Stimulated activated CD4-positive, alpha-beta T cell treated with anti-CD3 and anti-CD28 coated beads, TNF-alpha, amount 100 ng/mL, for 24 hours (primary cell): ENCODE measurements around the gene NLRC3.

Experiments used
- DNase-seq, 3 experiments: peaks; one replicate each; pipeline ENCODE4 v3.0.0-alpha.2; 2020; ENCODE audit warnings: low read depth in 3 of 3

The NLRC3 gene

DNA sequence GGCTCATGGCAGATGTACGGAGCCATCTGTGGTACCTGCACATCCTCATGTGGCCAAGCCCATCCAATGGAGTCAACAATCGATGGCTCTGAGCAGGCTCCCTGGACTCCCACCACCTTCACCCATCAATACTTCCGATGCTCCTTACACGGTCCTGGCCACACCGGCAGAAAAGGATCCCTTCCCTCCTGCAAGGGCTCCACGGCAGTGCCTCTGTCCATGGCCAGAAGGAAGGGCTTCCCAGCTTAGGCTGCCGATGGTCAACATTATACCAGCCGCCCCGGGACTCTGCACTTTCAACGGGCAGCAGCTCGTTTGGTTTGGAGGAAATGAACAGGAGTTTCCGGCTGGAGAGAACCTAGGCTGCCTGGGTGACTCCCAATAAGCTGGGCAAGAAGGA is 21.0 kb upstream of the NLRC3 start:
- DNase-seq, result no peak

DNA sequence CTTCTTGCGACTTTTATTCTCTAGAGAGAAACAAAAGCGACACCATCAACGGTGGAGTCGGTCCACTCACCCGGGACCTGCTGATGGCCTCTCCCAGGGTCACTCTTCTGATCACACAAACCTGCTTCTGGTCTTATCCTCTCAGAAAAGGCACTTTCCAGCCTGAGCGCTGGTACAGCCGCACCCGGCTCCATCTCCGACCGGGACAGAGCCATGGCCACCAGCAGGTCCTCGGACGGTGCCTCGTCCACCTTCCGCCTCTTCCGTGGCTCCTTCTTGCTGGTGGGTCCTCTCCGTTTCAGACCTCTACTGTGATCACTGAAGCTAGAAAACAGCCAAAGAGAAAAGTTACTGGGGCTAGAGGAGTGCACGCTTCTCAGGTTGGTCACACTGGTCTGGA is 20.5 kb upstream of the NLRC3 start:
- DNase-seq, result no peak

DNA sequence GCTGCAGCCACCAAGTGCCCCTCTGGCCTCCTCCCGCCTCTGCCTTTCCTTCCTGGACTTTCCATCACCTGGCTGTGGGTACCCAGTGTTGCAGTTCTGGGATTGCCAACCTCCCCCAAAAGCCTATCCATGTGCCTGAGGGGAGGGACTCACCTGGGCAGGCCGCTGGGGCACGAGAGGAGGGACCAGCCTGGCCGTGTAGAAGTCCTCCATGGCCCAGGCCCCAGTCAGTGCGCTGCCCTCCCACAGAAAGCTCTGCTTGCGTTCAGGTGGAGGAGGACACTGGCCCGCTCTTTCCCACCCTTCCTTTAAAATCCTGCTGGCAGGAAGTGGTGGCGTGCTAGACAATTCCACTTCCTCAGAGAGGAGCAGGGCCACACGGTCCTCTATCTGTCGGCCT is 20.0 kb upstream of the NLRC3 start:
- no peak for DNase-seq

DNA sequence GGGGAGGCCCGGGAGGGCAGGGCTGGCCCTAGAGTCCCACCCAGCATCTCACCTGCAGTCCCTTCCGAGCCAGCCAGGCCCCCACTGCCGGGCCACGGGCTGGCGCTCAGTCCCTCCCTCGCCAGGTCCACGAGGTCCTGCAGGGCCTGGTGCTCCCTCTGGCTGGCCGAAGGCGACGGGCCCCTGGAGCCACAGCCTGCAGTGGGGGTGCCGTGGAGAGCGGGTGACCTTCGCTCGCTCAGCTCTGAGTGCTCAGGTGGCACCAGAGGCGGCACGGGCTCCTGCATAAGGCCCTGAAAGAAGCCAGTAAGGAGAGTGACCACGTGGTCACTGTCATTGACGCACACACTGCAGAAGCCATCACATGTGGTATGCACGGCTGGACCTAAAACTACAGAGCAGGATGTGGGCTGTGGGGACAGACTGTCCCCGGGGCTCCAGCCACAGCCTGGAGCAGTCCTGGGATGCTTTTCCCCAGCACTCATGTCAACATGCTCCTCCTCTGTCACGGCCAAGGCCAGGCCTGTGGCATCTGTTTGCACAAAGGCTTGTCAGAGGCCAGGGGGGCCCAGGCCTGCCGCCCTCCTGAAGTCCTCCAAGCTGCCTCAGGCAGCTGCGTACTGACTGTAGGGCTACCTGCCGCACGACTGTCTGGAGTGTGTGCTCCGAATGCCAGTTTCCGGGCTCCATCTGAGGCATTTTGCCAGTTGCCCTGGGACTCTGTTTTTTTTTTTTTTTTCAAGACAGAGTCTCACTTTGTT is 19.1 kb upstream of the NLRC3 start:
- no peak for DNase-seq

DNA sequence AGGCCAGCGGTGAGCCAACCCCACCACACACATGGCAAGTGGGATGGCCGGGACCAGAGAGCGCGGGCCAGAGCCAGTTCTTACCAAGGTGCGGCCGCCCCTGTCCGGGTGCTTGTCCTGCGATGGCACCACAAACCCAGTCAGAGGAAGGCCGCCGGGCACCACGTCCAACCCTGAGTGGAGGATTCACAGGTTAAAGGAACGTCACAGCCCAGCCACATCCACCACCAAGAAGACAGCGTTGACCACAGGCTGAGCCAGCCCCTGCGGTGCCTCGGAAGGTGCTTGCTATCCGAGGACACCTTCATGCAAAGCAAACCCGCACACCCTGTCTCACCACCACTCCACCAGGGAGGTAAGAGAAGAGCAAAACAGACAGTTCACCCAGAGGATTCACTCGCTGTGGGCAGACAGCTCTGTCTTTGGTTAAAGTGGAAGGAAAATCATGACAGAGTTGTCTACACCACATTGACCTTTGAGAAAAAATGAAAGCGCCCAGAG is 18.4 kb upstream of the NLRC3 start:
- no peak for DNase-seq

GRCh38 chr16:3595110-3595486 is 17.9 kb upstream of the NLRC3 start:
- DNase-seq, result no peak

- DNase-seq, result no peak
Measured at GRCh38 chr16:3594316-3595109, 17.3 kb upstream of the NLRC3 start.

DNA sequence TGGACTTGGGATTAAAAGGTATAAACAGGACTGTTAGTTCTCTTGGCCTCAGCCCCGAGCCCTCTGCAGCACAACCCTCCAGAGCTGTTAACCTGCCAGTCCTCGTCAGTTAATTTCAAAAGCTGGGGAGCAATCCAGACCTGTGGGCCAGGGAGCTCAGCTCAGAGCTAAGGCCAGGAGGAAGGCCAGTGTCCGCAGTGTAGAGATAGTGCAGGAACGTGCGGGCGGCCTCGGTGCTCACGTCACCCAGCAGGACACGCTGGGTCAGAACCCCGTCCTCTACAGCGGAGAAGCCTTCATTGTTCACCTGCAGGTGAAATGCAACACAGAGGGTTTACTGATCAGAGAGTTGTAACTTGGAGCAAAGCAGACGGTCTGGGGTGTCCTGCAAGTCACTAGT is 15.4 kb upstream of the NLRC3 start:
- no peak for DNase-seq

GRCh38 chr16:3591991-3592390 is 14.8 kb upstream of the NLRC3 start:
- DNase-seq, result no peak

DNA sequence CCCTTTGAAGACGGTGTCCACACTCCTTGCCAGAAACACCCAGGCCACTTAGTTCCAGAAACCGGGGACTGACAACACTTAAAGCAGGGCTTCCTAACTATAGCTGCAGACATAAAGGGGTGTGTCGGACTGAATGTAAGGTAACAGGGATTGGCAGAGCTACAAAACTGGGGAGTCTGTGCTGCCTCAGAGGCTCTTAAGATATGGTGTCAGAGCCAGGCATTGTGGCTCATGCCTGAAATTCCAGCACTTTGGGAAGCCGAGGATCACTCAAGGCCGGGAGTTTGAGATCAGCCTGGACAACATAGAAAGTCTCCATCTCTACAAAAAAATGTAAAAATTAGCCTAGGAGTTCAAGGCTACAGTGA is 14.2 kb upstream of the NLRC3 start:
- no peak for DNase-seq

DNA sequence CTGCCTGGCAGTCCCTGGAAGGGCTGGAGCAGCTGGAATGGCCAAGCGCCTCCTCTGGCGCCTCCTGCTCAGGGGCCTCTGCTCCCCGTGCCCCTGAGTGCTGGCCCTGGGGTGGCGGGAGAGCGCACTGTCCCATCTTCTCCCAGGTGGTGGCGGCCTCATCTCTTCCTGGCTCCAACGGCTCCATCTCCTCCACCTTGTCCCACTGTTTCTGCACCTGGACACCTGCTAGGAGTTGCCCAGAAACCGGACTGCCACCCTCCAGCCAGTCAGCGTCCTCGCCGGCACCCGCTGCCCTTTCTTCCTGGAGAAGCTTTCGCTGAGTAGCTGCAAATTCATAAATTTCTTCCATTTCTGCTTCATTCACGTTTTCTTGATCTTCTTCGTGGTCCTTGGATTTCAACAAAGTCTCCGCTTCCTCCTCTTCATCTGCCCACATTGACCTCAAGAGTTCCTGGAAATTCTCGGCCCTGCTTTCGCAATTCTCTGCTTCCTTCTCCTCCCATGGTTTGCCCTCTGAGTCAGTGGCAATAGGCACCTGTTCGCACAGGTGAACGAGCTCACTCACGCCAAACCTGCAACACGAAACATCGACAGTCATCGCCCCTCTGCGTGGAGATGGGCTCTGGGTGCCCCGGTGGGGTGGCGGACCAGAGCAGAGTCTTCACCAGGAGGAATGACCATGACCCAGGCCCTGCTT is 13.7 kb upstream of the NLRC3 start:
- no peak for DNase-seq

DNA sequence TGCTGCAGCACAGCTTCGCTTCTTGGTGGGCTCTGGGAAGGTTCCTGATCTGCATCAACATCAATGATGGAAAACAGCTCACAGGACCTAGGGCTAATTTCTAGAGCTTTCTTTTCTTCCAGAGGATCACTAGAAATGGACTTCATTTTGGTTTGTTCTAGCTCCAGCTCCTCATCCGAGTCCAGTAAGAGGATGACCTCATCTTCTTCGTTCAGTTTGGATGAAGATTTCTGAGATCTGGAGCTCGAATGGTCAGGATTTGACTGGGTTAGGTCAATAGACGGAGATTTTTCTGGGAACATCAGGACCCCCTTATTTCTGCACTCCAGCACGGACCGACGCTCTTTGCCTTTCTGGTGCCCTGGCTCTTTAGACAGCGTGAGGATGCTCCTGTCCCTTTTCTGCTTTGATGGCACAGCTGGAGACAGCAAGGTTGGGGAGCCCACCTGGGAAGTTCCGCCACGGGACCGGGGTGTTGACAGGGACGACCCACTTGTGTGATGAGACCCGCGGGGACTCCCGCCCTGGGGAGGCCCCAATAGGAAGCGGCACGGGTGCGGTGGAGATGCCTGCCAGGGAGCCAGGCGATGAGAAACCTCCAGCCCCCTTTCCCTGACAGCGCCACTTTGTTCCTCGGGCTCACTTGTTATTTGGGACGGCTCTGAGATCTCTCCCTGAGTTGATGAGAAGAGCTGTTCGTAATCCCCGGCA is 12.9 kb upstream of the NLRC3 start:
- no peak for DNase-seq

DNA sequence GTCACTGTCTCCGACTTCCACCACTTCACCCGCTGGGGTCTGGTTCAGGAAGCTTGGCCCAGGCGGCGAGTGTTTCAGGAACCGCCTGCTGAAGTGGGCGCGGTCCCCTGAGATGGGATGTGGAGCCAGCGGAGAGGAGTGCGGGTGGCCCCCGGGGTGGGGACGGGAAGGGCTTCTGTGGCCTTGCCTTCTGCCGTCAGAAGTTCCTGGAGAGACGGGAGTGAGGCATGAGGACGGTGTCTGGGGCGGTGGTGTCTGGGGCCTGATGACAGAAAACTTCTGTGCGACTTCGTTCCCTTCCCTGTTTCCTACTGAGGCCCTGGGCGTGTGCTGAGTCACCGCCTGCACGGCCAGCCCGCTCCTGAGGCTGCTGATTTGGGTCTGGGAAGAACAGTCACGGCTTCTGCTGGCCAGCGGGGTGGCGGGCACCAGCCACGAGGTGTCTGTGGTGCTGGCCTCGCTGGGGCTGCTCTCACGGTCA is 12.3 kb upstream of the NLRC3 start:
- DNase-seq, result no peak

DNA sequence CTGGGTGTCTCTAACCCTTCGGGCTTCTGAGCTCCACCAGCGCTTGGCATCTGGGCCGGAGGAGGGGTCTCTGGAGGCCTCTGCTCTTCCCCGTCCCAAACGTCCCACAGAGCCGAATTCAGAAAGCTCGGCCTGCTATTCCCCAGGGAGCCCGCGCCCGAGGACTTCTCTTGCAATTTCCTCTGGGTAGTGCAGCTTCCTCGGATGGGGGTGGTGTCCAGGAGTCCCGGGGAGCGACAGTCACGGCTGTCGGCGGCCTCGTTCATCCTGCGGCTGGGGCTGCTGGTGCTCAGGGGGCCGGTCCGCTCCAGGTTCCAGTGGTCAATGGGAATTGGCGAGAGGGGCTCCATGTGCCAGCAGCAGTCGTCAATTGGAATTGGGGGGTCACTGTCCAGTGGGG is 11.8 kb upstream of the NLRC3 start:
- DNase-seq, result no peak

DNA sequence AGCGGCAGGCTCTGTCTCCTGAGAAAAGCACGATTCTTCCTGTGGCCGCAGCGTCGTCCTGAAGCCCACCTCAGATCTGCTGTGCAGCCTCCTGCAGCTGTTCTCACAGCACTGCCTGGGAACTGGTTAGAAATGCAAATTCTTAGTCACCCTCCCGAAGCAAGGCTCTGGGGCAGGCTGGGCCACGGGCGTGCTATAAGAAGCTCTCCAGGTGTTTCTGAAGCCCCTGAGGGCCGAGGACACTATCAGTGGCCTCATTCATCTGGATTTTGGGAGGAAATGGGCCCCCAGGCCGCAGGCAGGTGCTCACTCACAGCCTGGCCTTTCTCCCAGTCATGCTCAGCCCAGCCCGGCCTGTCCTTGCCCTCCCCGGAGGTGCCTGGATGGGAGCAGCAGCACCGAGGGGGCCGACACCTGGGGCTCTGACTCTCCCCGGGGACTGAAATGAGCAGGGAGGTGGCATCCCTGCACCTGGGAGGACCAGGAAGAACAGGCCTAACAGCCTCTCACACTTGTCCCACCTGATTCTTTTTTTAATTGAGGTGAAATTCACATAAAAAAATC is 10.4 kb upstream of the NLRC3 start:
- no peak for DNase-seq

DNA sequence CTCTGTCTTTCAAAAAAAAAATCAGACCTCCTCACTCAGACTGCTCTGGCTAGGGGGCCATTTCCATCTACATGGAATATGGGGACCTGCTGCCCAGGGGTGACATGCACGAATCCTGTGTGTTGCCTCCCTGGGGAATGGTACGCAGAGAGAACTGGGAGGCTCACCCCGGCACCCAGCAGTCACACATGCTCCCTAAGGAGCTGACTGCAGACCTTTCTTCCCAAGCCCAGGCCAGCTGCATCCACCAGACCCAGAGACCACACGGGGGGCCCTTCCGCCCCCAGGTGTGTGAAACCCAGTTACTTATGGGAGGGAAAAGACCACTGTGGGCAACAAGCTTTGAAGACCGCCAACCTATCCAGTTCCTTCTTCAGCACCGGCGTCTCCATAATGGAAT is 7.2 kb upstream of the NLRC3 start:
- DNase-seq, result no peak

- DNase-seq, result no peak
Measured at GRCh38 chr16:3583303-3584038, 6.3 kb upstream of the NLRC3 start.

GRCh38 chr16:3582276-3583165 is 5.3 kb upstream of the NLRC3 start:
- DNase-seq, result no peak

- DNase-seq, result no peak
Measured at GRCh38 chr16:3581392-3581791, 4.2 kb upstream of the NLRC3 start.

- no peak for DNase-seq
Measured at GRCh38 chr16:3580686-3581085, 3.5 kb upstream of the NLRC3 start.
